Natural killer cell treated with Interleukin-12 subunit alpha and Interleukin-12 subunit beta and Interleukin-15 and Interleukin-18, amount 100 ng/mL, for 72 hours (primary cell): ENCODE data around the gene LRRN4. TPM values are rescaled to one million over a fixed set of nuclear protein-coding genes. Genes with fewer than 3 reads are reported as not detected.
A peak's percentile ranks its signal among the peaks of the same experiment; 100 is the strongest.

Source experiments
- ATAC-seq, 2 donors: fragments of 150-1000 bp; cut with Tn5 transposase in 1 of 2; sonication (Bioruptor Pico), chemical (Tn5 transposase) in 1 of 2; 2 replicates each; pipeline ENCODE4 v1.10.0; 2021
- DNase-seq: peaks from one replicate; pipeline ENCODE4 v3.0.0; 2022; ENCODE audit warnings: low spot score
- H3K27ac Mint-ChIP-seq, 2 donors: 1 replicate in 1 of 2; 2 replicates in 1 of 2; pipeline ENCODE4 v1.8.0; 2022; ENCODE audit warnings: mixed read lengths in 2 of 2, mild to moderate bottlenecking in 1 of 2, moderate library complexity in 1 of 2
- H3K27me3 Mint-ChIP-seq, 2 donors: 1 replicate in 1 of 2; 2 replicates in 1 of 2; pipeline ENCODE4 v1.8.0; 2022; ENCODE audit warnings: mixed read lengths in 2 of 2
- H3K36me3 Mint-ChIP-seq: one replicate; pipeline ENCODE4 v1.8.0; 2022; ENCODE audit warnings: mixed read lengths
- H3K4me1 Mint-ChIP-seq, 2 donors: 1 replicate in 1 of 2; 2 replicates in 1 of 2; pipeline ENCODE4 v1.8.0; 2022; ENCODE audit warnings: low read depth in 2 of 2, mixed read lengths in 2 of 2, mild to moderate bottlenecking in 1 of 2
- H3K4me3 Mint-ChIP-seq: one replicate; pipeline ENCODE4 v1.8.0; 2022; ENCODE audit warnings: mixed read lengths
- H3K9me3 Mint-ChIP-seq: 2 replicates; pipeline ENCODE4 v1.8.0; 2022; ENCODE audit warnings: mixed read lengths
- total RNA-seq, 2 donors: library from RNA; stranded (reverse); gene quantifications; one replicate each; pipeline ENCODE4 v1.2.3, GENCODE V29; 2022

LRRN4 gene
- total RNA-seq: not detected

DNA sequence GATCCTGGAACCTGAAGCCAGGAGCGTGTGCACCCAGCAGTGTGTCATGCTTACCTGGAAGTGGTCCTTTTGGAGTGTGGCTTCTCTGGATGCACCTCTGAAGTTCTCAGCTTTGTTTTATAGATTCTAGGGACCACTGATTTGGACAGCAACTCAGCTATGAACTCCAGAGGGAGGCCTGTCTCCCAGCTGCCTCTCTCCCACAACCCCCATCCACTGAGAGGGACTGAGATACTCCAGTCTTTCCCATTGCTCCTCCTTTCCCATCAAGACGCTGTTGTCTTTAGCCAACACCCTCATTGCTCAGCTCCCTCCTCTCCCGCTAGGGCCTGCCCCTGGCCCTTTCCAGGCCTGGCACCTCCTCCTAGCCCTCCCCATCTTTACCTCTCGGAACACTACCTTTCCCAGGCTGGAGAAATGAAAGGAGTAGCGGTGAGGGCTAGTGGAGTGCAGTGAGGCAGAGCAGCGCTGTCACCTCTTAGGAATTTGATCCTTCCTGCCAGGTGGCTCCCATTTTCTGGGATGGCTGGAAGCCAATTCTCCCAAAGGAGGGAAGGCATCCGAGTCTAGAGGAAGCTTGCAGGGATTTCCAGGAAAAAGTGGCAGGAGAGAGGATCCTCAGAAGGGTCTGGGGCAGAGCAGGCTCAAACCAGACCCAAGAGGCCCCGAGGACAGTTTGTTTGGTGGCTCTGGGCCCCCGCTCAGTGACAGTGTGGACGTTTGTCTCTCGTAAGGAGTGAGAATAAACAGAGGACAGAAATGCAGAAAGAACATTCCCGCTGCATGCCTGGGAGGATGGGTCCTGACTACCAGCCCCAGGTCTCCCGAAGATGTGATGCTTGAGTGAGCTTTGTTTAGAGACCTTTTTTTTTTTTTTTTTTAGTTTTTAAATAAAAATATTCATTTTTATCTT, at the start of gene LRRN4:
Gene LRRN4 (minus strand): TSS at position 285 of the 913 bp plus-strand sequence. CDS start 1,261 bp downstream, outside the sequence.
- DNase-seq: no peak
- H3K9me3 Mint-ChIP-seq: no peaks in the 10 kb centered on the region
- H3K27me3 Mint-ChIP-seq: peaks cover 18 to 21% of the 10 kb centered on the region in 2 donors
- H3K27ac Mint-ChIP-seq: no peak within 1 kb of the TSS
- peaks cover 0 to 4% of the 10 kb centered on the region in 2 donors for H3K4me1 Mint-ChIP-seq
- no peak for ATAC-seq
- H3K36me3 Mint-ChIP-seq: no peaks in the 10 kb centered on the region
- no peak within 1 kb of the TSS for H3K4me3 Mint-ChIP-seq

DNA sequence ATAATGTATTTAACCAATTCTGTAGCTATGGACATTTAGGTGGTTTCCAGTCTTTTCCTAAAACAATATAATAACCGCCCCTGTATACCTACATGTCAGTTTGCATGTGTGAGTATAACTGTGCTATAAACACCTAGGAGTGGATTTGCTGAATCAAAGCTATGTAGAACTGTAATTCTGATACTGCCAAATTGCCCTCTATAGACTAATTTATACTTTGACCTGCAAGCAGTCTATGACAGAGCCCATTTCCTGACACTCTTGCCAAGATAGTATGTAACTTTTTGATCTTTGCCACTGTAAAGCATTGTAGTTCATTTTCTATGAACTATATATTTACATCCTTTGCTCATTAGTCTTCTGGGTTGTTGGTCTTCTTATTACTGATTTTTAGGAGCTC, 49.4 kb upstream of the LRRN4 start:
- ATAC-seq (no peak), DNase-seq (no peak)
- no peak overlapping the region for H3K4me3 Mint-ChIP-seq
- no peaks in the 10 kb centered on the region for H3K9me3 Mint-ChIP-seq
- H3K36me3 Mint-ChIP-seq: no peaks in the 10 kb centered on the region
- no peaks in the 10 kb centered on the region for H3K4me1 Mint-ChIP-seq
- H3K27me3 Mint-ChIP-seq: peaks cover 9 to 14% of the 10 kb centered on the region in 2 donors
- H3K27ac Mint-ChIP-seq: no peak overlapping the region

DNA sequence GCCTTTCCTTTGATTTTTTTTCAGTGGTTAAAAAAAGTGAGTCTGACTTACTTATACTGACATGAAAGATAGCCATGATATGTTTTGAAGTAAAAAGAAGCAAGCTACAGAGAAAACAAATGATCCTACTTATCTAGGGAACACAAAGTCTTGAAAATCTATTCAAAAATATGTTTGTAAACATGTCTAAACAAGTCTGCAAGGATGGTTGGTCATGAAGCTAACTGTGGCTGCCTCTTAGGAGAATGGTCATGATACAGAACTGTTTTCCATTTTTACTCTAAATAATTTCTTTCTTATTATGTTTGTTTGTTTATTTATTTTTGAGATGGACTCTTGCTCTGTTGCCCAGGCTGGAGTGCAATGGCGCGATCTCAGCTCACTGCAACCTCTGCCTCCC, 47.5 kb upstream of the LRRN4 start:
- Mint-ChIP-seq H3K4me1 (no peaks in the 10 kb centered on the region), H3K9me3 (no peaks in the 10 kb centered on the region), H3K27me3 (peaks cover 10 to 14% of the 10 kb centered on the region in 2 donors), H3K27ac (no peak overlapping the region), H3K36me3 (no peaks in the 10 kb centered on the region), H3K4me3 (no peak overlapping the region)
- ATAC-seq (no peak), DNase-seq (no peak)

DNA sequence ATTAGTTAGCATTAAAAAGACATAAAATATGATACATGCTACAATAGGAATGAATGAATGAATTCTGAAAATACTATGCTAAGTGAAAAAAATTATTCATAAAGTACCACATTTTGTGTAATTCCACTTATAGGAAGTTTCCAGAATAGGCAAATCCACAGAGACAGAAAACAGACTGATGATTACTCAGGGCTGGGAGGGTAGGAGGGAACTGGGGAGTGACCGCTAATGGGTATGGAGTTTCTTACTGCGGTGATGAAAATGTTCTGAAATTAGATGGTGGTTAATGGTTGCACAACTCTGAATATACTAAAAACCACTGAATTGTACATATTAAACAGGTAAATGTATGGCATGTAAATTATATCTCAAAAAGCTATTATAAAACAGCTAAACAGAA, 46.4 kb upstream of the LRRN4 start:
- no peak for DNase-seq
- H3K36me3 Mint-ChIP-seq: no peaks in the 10 kb centered on the region
- H3K27me3 Mint-ChIP-seq: peaks cover 7 to 14% of the 10 kb centered on the region in 2 donors
- H3K4me3 Mint-ChIP-seq: no peak overlapping the region
- H3K4me1 Mint-ChIP-seq: no peaks in the 10 kb centered on the region
- H3K27ac Mint-ChIP-seq: no peak overlapping the region
- no peak for ATAC-seq
- H3K9me3 Mint-ChIP-seq: no peaks in the 10 kb centered on the region

DNA sequence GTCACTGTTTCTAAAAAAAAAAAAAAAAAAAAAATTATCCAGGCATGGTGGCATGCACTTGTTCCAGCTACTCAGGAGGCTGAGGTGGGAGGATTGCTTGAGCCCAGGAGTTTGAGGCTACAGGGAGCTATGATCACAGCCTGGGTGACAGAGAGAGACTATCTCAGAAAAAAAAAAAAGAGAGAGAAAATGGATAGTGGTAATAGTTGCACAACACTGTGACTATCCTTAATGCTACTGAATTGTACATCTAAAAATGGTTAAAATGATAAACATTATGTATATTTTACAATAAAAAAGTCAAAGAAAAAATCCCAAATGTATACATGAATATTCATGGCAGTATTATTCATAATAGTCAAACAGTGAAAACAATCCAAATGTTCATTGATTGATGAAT, 46.0 kb upstream of the LRRN4 start:
- ATAC-seq (no peak), DNase-seq (no peak)
- H3K4me3 Mint-ChIP-seq: no peak overlapping the region
- peaks cover 7 to 14% of the 10 kb centered on the region in 2 donors for H3K27me3 Mint-ChIP-seq
- no peaks in the 10 kb centered on the region for H3K36me3 Mint-ChIP-seq
- H3K4me1 Mint-ChIP-seq: no peaks in the 10 kb centered on the region
- H3K27ac Mint-ChIP-seq: no peak overlapping the region
- no peaks in the 10 kb centered on the region for H3K9me3 Mint-ChIP-seq

DNA sequence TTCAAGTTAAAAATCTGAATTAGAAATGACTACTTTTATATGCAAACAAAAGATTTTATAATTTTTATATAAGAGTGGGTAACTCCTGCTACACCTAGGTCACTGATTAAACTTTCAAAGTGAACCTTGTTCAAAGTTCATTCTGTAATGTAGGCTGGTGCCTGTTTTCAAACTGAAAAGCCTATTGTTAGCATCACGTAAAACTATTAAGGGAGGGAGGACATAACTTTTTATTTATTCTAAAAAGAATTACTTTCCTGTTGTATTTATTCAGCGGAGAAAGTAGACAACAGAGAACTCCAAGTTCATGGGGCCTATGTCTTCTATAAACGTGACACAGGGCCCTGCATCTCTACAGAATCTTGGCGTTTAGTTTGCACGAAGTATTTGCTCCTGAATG, 41.5 kb upstream of the LRRN4 start:
- Mint-ChIP-seq H3K27ac (no peak overlapping the region), H3K36me3 (no peaks in the 10 kb centered on the region), H3K4me1 (no peaks in the 10 kb centered on the region), H3K4me3 (no peak overlapping the region), H3K9me3 (no peaks in the 10 kb centered on the region), H3K27me3 (peaks cover 6 to 8% of the 10 kb centered on the region in 2 donors)
- ATAC-seq (no peak), DNase-seq (no peak)

DNA sequence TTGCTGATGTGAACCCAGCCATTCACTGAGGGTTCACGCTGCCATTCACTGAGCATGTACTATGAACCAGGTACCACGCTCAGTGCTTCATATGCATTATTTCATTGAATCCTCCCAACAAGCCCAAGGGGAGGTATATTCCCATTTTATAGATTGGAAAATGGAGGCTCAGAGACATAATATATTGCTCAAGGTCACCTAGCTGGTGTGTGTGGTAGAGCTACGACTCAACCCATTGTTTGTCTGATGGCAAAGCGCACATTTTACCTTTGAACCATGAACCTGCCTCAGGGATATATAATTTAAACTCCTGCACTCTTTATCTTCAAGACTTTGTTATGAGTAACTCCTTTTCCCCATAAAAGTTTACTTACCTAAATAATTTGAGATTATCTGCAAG, 40.7 kb upstream of the LRRN4 start:
- no peaks in the 10 kb centered on the region for H3K9me3 Mint-ChIP-seq
- no peak for ATAC-seq
- H3K27me3 Mint-ChIP-seq: peaks cover 10 to 11% of the 10 kb centered on the region in 2 donors
- no peak overlapping the region for H3K4me3 Mint-ChIP-seq
- no peaks in the 10 kb centered on the region for H3K4me1 Mint-ChIP-seq
- H3K36me3 Mint-ChIP-seq: no peaks in the 10 kb centered on the region
- no peak overlapping the region for H3K27ac Mint-ChIP-seq
- DNase-seq: no peak

DNA sequence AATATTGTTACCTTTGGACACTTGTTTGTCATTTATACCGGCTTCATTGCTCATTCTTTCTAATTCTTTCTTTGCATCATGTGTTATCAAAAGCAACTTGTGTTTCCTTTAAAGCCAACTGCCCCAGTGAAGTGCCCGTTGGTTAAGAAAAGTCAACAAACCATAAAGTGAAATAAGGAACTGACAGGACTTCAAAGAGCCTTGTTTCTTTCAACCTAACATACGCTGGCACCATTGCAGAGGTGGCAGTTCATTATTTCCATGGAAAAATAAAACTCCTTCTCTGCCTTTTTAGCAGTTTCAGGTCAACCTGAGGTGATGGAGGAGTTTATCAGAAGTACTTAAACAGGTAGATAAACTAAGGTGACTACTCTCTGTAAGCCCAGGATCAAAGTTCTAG, 40.2 kb upstream of the LRRN4 start:
- peaks cover 13 to 15% of the 10 kb centered on the region in 2 donors for H3K27me3 Mint-ChIP-seq
- no peaks in the 10 kb centered on the region for H3K36me3 Mint-ChIP-seq
- H3K4me3 Mint-ChIP-seq: no peak overlapping the region
- DNase-seq (no peak), ATAC-seq (no peak)
- no peak overlapping the region for H3K27ac Mint-ChIP-seq
- H3K9me3 Mint-ChIP-seq: no peaks in the 10 kb centered on the region
- H3K4me1 Mint-ChIP-seq: no peaks in the 10 kb centered on the region

DNA sequence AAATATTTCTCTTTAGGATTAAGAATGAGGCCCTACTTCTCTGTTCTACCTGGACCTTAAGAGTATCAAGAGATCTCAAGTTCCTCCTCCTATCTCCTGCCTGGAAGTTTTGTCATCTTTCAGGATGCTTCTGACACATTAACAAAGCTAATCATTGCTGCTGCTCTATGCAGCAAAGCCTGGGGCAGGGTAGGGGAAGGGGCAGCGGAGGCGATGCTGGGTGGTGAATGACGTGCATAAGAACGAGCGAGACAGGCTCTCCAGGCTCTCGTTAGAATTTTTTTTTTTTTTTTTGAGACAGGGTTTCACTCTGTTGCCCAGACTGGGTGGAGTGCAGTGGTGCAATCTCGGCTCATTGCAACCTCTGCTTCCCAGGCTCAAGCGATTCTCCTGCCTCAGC, 37.8 kb upstream of the LRRN4 start:
- Mint-ChIP-seq H3K36me3 (no peaks in the 10 kb centered on the region), H3K27me3 (peaks cover 10 to 16% of the 10 kb centered on the region in 2 donors), H3K4me1 (no peaks in the 10 kb centered on the region), H3K4me3 (no peak overlapping the region), H3K27ac (no peak overlapping the region), H3K9me3 (no peaks in the 10 kb centered on the region)
- DNase-seq (no peak), ATAC-seq (no peak)

DNA sequence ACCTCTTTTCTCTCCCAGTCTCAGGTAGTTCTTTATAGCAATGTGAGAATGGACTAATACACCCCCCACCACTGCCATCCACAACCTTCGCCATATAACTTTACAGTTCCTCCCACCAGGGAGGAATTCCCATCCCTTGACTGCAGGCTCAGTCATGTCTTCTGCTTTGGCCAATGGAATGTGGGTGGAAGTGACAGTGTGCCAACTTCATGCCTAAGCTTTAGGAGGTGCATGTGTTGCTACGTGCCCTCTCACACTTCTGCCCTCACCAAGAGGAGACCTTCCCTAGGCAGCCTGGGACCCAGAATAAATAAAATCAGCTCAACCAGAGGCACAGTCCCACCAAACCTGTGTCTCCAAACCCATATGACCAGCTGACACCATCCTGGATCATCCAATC, 33.0 kb upstream of the LRRN4 start:
- Mint-ChIP-seq H3K9me3 (no peaks in the 10 kb centered on the region), H3K4me1 (no peaks in the 10 kb centered on the region), H3K27me3 (peaks cover 8 to 10% of the 10 kb centered on the region in 2 donors), H3K4me3 (no peak overlapping the region), H3K27ac (no peak overlapping the region), H3K36me3 (no peaks in the 10 kb centered on the region)
- no peak for DNase-seq
- ATAC-seq: peak in 1 of 2 donors; percentile 38

DNA sequence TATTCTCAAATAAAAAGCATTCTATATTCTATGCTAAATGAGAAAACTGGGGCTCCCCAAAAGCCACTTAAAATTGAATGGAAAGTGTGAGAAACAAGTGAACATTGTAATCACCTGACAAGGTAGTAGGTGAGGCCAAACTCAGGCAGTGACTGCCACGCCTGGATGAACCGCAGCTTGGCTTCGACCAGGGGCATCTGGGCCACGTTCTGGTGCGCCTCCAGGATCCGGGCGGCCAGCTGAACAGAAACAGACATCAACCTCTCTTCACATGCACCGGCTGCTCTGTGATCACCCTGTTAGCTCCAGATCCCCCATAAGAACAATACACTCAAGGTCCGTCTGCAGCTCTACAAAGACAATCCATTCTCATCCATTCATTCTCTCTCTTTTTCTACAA, 30.1 kb upstream of the LRRN4 start:
- Mint-ChIP-seq H3K27me3 (peaks cover 15 to 21% of the 10 kb centered on the region in 2 donors), H3K4me3 (no peak overlapping the region), H3K27ac (no peak overlapping the region), H3K9me3 (no peaks in the 10 kb centered on the region), H3K4me1 (no peaks in the 10 kb centered on the region), H3K36me3 (no peaks in the 10 kb centered on the region)
- no peak for DNase-seq
- no peak for ATAC-seq

DNA sequence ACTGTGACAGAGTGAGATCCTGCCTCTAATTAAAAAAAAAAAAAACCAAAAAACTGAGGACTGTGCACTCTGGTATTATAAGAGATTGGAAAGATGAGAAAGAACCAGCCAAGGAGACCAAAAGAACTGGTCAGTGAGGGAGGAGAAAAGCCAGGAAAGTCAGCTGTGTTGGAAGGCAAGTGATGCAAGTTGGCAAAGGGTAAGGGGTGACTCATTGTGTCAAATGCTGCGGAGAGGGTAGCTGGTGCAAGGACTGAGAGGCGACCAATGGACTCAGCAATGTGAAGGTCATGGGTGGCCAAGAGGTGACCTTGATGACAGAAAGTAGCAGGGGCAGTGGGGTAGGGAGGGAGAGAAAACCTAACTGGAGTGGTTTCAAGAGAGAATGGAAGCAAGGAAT, 27.4 kb upstream of the LRRN4 start:
- Mint-ChIP-seq H3K27ac (no peak overlapping the region), H3K27me3 (peaks cover 15 to 21% of the 10 kb centered on the region in 2 donors), H3K9me3 (no peaks in the 10 kb centered on the region), H3K4me1 (no peaks in the 10 kb centered on the region), H3K4me3 (no peak overlapping the region), H3K36me3 (no peaks in the 10 kb centered on the region)
- no peak for ATAC-seq
- no peak for DNase-seq

DNA sequence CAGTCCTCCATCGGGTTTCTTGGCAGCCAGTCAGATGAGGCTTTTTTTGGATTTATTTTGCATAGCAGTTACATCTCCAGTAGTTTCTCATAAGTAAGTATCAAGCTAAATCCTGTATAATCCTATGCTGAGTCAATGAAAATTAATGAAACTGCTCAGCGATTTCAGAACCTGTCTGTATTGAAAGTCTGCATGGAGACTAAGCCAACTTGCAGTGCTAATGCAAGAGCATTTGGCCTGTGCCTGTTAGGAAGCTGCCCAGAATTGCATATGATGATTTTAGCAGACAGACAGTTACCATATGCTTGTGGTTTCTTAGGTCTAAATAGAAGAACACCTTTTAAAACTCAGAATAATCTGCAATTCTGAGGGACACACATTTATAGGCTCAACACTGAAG, 25.2 kb upstream of the LRRN4 start:
- Mint-ChIP-seq H3K27me3 (peaks cover 15 to 21% of the 10 kb centered on the region in 2 donors), H3K36me3 (no peaks in the 10 kb centered on the region), H3K9me3 (no peaks in the 10 kb centered on the region), H3K27ac (no peak overlapping the region), H3K4me3 (no peak overlapping the region), H3K4me1 (peaks cover 0 to 3% of the 10 kb centered on the region in 2 donors)
- ATAC-seq: no peak
- DNase-seq: no peak

DNA sequence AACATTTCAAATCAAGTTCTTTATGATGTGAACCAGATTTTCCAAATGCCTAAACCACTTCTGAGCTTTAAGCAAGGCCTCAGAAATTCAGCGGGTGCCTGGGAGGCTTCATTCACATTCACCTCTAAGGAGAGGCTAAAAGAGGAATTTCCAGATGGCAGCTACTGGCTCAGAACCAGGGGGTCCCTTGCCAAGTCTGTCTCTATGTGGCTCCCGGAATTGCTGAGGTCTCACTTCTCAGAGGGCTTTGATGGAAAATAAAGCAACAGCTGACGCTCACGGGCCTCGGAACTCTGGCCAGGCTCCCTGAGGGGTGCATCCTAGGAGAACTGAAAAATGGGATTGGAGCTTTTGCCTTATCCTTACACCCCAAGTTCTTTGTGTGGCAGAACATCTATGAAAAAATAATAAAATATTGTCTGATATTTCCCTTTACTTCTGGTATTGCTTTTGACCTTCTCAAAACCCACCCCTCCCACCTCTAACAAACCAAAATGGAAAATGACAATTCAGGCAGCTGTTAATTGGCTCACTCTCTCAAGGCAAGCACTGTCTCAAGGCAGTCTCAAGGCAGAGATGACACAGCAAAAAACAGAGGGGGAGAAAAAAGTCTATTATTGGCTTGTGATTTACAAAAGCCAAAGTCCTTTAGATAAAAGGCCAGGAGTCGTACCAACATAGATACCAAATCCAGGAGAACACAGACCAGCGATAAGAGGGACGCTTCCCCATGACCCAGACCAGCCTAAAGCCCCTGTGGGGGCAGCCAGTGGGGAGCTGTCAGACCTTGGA, 21.8 kb upstream of the LRRN4 start:
- H3K4me3 Mint-ChIP-seq: no peak overlapping the region
- no peaks in the 10 kb centered on the region for H3K36me3 Mint-ChIP-seq
- no peak for ATAC-seq
- H3K27ac Mint-ChIP-seq: no peak overlapping the region
- H3K9me3 Mint-ChIP-seq: no peaks in the 10 kb centered on the region
- peaks cover 6 to 13% of the 10 kb centered on the region in 2 donors for H3K27me3 Mint-ChIP-seq
- no peak for DNase-seq
- peaks cover 0 to 4% of the 10 kb centered on the region in 2 donors for H3K4me1 Mint-ChIP-seq
